ENCODE measurements around the gene PPP1R1C.

PPP1R1C gene

DNA sequence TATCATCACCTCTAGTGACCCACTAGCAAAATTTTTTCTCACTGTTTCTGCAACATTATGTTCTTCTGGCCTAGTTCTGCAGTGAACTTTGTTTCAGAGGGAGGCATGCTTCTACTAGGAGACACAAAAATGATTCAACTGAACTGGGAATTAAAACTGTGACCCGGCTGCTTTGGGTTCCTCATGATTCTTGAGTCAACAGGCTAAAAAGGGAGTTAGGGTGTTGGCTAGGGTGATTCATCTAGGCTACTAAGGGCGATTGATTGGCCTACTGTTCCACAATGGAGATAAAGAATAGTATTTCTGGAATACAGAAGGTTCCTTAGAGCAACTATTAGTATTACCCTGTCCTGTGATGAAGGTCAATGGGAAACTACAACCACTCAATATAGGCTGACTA is 179.5 kb downstream of the PPP1R1C start:
- ChIA-PET POLR2A (no interaction called here), CTCF (interaction anchor here (1.0 kb wide), 1 partner anchor 484 kb away, joined by 3 read pairs; no protein-coding TSS in a partner anchor)
- TF ChIP-seq TARDBP (IDR thresholded peaks at IDR 0.05) (no peak), SUZ12 (IDR thresholded peaks at IDR 0.05) (no peak), SP1 (IDR thresholded peaks at IDR 0.05) (no peak), ELF4 (IDR thresholded peaks at IDR 0.05) (no peak), FOXM1 (IDR thresholded peaks at IDR 0.05; ENCODE audit: borderline replicate concordance) (no peak), L3MBTL2 (conservative IDR thresholded peaks at IDR 0.05) (no peak), CTBP1 (IDR thresholded peaks at IDR 0.05; ENCODE audit: borderline replicate concordance) (no peak), NFRKB (IDR thresholded peaks at IDR 0.05) (no peak), ZNF384 (IDR thresholded peaks at IDR 0.05) (no peak), FOXA1 (IDR thresholded peaks at IDR 0.05) (no peak), HDGF (IDR thresholded peaks at IDR 0.05; ENCODE audit: borderline replicate concordance) (no peak), ARNT (IDR thresholded peaks at IDR 0.05) (no peak), BHLHE40 (IDR thresholded peaks at IDR 0.05; ENCODE audit: borderline replicate concordance) (no peak), LEF1 (IDR thresholded peaks at IDR 0.05; ENCODE audit: borderline replicate concordance) (no peak), FOXK2 (IDR thresholded peaks at IDR 0.05) (no peak)
- TF ChIP-seq, protein P1, sequence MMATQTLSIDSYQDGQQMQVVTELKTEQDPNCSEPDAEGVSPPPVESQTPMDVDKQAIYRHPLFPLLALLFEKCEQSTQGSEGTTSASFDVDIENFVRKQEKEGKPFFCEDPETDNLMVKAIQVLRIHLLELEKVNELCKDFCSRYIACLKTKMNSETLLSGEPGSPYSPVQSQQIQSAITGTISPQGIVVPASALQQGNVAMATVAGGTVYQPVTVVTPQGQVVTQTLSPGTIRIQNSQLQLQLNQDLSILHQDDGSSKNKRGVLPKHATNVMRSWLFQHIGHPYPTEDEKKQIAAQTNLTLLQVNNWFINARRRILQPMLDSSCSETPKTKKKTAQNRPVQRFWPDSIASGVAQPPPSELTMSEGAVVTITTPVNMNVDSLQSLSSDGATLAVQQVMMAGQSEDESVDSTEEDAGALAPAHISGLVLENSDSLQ (IDR thresholded peaks at IDR 0.05): no peak
- no peak for DNase-seq (ENCODE audit: extremely low spot score)

DNA sequence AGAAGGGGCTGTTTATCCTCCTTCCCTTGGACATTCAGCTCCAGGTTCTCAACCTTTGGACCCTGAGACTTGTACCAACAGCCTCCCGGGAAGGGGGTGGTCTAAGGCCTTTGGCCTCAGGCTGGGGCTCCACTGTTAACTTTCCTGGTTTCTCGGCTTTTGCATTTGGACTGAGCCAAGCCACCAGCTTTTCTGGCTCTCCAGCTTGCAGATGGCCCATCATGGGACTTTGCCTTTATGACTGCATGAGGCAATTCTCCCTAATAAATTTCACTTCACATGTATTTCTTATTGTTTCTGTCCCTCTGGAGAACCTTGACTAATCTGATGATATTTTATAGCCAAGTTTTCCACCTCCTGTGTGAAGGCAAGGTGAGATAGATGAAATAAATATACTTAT is 180.8 kb downstream of the PPP1R1C start:
- CTCF ChIA-PET: no interaction called here

DNA sequence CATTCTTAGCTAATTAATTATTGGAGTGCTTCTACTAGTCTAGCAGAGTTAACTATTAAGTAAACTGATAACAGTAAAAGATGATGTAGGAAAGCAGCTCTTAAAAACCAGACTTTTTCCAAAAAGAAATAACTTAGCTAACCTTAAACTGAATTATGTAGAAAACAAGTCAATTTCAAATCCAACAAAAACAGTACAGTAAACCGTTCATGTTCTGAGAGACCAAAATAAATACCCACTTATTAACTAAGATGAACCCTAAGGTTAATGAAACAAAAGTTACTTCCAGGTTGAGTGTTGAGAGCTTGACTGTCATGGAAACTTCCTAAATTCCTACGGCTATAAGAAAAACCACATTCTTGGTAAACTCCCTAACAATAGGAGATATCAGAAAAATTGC is 181.2 kb downstream of the PPP1R1C start:
- ChIA-PET CTCF (no interaction called here), POLR2A (no interaction called here)
- TF ChIP-seq FOXM1 (IDR thresholded peaks at IDR 0.05; ENCODE audit: borderline replicate concordance) (no peak), ZNF384 (IDR thresholded peaks at IDR 0.05) (no peak), NFRKB (IDR thresholded peaks at IDR 0.05) (no peak)
- no peak for DNase-seq (ENCODE audit: extremely low spot score)

More for the DNA sequence above, 180.8 kb downstream of the PPP1R1C start:
- DNase-seq (ENCODE audit: extremely low spot score): no peak
- POLR2A ChIA-PET: no interaction called here
- TF ChIP-seq FOXA1 (IDR thresholded peaks at IDR 0.05) (no peak), L3MBTL2 (conservative IDR thresholded peaks at IDR 0.05) (no peak), FOXK2 (IDR thresholded peaks at IDR 0.05) (no peak), ZNF384 (IDR thresholded peaks at IDR 0.05) (no peak), BHLHE40 (IDR thresholded peaks at IDR 0.05; ENCODE audit: borderline replicate concordance) (no peak)

Data from HEK293T (cell line).